PFSK-1 (cell line): ENCODE results near the gene SRI.

Experiments used
- FOXP2 ChIP-seq: optimal IDR thresholded peaks from 2 replicates; pipeline ENCODE3; 2011; ENCODE audit warnings: borderline replicate concordance, control low read depth, inconsistent platforms; ENCODE audit not compliant: insufficient read depth; ENCODE audit errors: extremely low read length, extremely low read depth
- POLR2AphosphoS5 ChIP-seq: IDR thresholded peaks from 2 replicates; pipeline ENCODE4 v1.6.1; 2012; ENCODE audit warnings: low read depth, mild to moderate bottlenecking, control low read depth, low read length, moderate library complexity
- REST ChIP-seq, 2 experiments: IDR thresholded peaks; 2 replicates each; pipeline versions ENCODE4 v1.6.1 to v1.8.0; 2011 to 2012; ENCODE audit warnings: low read depth in 2 of 2, low read length in 2 of 2, control low read depth in 1 of 2, inconsistent platforms in 1 of 2, mild to moderate bottlenecking in 1 of 2, moderate library complexity in 1 of 2; ENCODE audit not compliant: insufficient read depth in 1 of 2
- SIN3A ChIP-seq: IDR thresholded peaks from 2 replicates; pipeline ENCODE4 v1.6.1; 2012; ENCODE audit warnings: mild to moderate bottlenecking, low read length, moderate library complexity, borderline replicate concordance; ENCODE audit not compliant: insufficient read depth
- TAF1 ChIP-seq: IDR thresholded peaks from 2 replicates; pipeline ENCODE4 v1.6.1; 2012; ENCODE audit warnings: low read length, control low read depth, borderline replicate concordance; ENCODE audit not compliant: insufficient read depth

The SRI gene

GRCh38 chr7:88218429-88218745 lies 1.5 kb downstream of the SRI start:
- TF ChIP-seq SIN3A (no peak), FOXP2 (no peak), TAF1 (no peak), POLR2AphosphoS5 (no peak), REST (IDR thresholded peaks at IDR 0.05; ENCODE audit: insufficient read depth in 1 of 2, low read depth in 2 of 2, low read length in 2 of 2) (no peak)

- TF ChIP-seq SIN3A: no peak
- TF ChIP-seq REST (IDR thresholded peaks at IDR 0.05; ENCODE audit: insufficient read depth in 1 of 2, low read depth in 2 of 2, low read length in 2 of 2): no peak
- no peak for TF ChIP-seq POLR2AphosphoS5
- TF ChIP-seq FOXP2: no peak
- no peak for TF ChIP-seq TAF1
These were observed 2.0 kb downstream of the SRI start for GRCh38 chr7:88217675-88218428.

- TF ChIP-seq FOXP2 (no peak), SIN3A (no peak), POLR2AphosphoS5 (no peak), TAF1 (no peak), REST (IDR thresholded peaks at IDR 0.05; ENCODE audit: insufficient read depth in 1 of 2, low read depth in 2 of 2, low read length in 2 of 2) (no peak)
These were observed 3.6 kb downstream of the SRI start for GRCh38 chr7:88216276-88216675.

- TF ChIP-seq REST (IDR thresholded peaks at IDR 0.05; ENCODE audit: insufficient read depth in 1 of 2, low read depth in 2 of 2, low read length in 2 of 2) (no peak), TAF1 (no peak)
These were observed 4.5 kb downstream of the SRI start for GRCh38 chr7:88215295-88215694.

GRCh38 chr7:88214456-88214855 lies 5.4 kb downstream of the SRI start:
- TF ChIP-seq REST (IDR thresholded peaks at IDR 0.05; ENCODE audit: insufficient read depth in 1 of 2, low read depth in 2 of 2, low read length in 2 of 2) (no peak), POLR2AphosphoS5 (no peak), TAF1 (no peak), SIN3A (no peak), FOXP2 (no peak)
